NCI-H748 (cell line): ENCODE data around the gene TSPEAR.
"Not testable (repeated sequence)": the region's sequence is repeated elsewhere in the genome, so short reads cannot be mapped to it uniquely, and the experiment has no call there.

Experiments
- DNase-seq: peaks from one replicate; lab custom pipeline; 2025; ENCODE audit not compliant: unreplicated experiment; lab: John Stamatoyannopoulos, UW

The TSPEAR gene

DNA sequence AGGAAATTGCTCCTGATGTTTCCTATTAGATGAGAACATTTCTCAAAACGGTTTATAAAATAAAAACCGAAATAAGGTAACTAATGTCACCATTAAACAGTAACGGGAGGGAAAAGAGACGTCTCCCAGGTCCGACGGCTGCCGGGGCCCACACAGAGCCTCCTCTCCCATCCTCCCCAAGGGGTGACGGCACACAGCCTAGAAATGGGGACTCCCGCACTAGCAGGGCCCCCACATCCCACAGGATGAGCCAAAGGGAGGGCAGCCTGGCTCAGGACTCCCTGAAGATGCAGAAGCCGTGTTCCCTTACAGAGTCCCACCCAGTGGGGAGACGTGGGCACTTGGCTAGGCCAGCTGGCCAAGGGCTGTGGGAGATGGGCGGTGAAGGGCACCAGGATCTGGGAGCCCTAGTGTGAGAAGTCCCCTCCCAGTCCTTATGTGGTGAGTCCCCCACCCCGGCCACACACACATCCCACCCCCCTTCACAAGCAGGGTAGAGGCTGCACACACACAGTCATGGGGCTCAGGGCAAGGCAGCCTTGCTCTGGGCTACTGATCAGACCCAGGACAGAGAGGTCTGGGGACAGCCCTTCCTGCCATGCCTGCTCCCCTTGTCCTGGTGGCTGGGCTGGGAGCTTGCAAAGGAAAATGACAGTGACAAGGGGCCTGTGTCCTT, 156.0 kb downstream of the TSPEAR start:
- no peak for DNase-seq

DNA sequence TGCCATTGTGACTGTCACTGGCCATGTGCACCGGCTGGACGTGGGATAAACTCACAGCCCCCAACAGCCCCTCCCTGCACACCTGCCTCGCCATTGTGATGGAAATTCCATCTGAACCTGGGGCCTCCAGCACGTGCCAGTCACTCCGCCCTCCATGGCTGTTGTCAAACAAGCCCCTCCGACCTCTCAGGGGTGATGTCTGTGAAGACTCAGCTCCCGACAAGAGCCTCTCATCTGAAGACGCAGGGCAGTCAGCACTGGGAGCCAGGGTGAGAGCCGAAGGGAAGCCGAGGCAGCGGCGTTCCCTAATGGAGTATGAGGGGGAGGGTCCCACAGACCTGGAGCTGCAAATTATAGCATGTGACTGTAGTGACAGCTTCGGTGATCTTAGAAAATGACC, 158.7 kb downstream of the TSPEAR start:
- DNase-seq: peak; percentile 37

DNA sequence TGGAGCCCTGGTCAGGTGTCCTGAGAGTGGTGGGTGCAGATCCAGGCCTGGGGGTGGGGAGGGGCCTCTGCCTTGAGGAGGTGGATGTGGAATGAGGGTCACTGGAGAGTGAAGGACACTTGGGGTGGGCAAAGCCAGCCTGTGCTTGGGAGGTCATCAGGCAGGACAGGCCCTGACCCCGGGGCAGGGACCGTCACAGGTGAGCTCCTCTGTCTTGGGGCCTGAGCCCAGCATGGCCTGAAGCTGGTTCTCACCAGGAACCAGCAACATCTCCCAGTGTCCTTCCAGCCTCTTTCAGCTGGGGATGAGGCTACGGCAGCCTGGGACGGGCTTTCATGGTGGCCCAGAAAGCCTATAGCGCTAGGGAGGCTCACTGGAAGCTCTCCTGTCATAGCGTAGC, 159.2 kb downstream of the TSPEAR start:
- no peak for DNase-seq

DNA sequence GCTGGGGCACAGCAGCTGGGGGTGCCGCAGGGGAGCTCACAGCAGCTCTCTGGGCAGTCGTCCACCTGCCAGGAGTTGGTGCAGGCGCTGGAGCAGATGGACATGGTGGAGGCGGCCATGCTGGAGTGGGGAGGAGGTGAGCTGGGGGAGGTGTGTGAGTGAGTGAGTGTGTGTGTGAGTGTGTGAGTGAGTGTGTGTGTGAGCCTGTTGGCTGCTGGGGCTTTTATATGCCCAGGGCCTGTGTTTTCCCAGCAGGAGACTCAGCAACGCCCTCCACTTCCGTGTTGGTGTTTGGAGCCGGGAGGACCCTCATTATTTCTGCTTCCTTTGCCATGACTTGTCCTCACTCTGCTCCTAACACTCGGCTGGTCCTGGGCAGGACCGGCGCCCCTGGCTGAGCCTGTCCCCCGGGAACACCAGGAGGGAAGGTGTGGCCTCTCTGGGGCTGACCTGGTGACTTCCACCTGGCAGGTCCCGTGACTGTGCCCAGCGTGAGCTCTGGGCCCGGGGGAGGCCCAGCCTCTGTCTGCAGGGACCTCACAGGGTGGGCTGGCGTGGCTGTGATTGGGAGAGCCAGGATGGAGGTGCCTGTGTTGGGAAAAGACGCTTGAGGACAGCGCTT, 159.9 kb downstream of the TSPEAR start, which contains the start of gene KRTAP10-2:
Gene KRTAP10-2, minus strand, starts transcription at position 166 of the 622 bp plus-strand sequence. Its CDS starts 47 bp downstream, at position 119.
- peak; percentile 5 for DNase-seq

DNA sequence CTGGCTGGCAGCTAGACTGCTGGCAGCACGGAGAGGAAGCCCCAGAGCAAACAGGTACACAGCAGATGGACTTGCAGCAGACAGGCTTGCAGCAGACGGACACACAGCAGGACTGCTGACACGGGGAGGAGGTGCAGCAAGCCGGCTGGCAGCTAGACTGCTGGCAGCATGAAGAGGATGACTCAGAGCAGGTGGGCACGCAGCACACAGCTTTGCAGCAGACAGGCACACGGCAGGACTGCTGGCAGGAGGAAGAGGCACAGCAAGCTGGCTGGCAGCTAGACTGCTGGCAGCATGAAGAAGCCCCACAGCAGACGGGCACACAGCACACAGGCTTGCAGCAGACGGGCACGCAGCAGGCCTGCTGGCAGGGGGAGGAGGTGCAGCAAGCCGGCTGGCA, 160.6 kb downstream of the TSPEAR start:
- DNase-seq: no peak

DNA sequence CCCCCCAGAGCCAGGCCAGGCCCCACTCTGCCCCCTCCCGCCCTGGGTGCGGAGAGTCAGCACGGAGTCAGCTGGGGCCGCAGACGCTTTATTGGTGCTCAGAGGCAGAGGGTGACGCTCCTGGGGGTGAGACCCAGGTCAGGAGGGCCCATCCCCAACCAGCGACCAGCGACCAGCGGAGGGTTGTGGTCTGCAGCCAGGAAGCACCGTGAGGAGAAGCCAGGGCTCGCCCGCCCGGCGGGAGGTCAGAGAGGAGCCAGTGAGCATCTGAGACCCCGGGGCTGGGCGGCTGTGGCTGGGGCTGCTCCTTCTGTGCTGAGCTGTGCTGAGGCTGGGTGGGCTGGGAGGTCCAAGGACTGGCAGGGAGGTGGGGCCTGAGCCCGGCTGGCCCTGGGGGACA, 161.1 kb downstream of the TSPEAR start:
- not testable (repeated sequence) for DNase-seq

DNA sequence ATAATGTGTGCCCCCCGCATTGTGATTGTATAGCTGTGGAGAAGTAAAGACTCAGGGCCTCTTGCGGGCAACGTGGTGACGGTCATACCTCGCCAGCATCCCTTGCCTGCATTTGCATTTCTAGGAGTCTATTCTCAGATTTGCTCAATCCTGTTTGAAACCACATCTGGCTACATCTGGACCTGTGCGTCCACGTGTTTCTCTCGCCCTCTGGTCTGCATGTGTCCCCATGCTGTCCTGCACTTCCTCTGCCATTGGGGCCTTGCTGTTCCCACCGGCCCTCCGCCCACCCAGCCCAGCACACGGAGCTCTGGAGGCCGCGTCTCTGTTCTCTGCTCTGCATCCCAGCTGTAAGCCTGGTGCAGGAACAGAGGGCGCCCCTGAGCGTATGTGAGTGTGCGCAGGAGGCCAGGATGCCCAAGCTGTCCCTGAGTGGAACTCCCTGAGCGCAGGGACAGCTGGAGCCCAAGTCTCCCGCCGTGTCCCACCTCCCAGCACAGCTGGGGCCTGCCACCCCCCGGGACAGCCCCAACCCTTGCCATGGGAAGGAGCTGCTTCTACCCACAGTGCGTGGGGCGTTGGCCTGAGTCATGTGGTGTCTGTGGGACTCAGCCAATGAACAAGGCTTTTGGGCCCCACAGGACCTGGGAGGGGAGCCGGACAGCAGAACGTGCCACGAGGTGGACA, 161.7 kb downstream of the TSPEAR start:
- no peak for DNase-seq

DNA sequence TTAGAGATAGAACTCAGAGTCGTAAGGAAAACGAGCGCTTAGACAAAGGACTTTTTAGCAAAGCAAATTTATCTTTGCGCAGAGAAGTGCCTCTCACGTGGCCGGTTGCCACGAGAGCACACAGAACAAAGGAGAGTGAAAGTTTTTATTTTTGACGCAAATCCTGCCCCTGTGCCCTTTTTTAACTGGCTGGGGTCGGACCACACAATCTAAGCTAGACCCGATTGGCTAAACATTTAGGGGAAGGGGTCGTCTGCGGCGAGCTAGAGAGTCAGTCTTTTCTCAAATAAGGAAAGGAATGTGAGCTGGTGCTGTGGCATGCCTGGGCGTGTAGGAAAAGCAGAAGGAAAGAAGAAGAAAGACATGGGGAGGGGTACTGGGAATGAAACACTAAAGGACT, 162.4 kb downstream of the TSPEAR start:
- DNase-seq: no peak

DNA sequence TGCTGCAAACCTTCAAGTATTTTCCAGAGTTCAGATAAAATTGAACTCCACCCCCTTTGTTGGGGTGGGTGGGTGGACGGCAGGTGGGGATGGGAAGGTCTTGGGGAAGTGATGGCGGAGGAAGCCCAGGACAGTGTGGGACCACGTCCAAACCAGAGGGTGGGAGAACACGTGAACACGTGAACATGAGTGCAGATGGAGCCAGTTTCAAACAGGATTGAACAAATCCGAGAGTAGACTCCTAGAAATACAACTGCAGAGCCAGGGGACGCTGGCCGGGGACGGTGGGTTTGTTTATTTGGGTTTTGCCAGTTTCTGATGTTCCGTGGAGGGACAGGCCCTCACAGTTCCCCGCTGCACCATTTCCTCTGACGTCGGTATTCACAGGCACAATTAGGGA, 163.0 kb downstream of the TSPEAR start:
- DNase-seq: no peak

DNA sequence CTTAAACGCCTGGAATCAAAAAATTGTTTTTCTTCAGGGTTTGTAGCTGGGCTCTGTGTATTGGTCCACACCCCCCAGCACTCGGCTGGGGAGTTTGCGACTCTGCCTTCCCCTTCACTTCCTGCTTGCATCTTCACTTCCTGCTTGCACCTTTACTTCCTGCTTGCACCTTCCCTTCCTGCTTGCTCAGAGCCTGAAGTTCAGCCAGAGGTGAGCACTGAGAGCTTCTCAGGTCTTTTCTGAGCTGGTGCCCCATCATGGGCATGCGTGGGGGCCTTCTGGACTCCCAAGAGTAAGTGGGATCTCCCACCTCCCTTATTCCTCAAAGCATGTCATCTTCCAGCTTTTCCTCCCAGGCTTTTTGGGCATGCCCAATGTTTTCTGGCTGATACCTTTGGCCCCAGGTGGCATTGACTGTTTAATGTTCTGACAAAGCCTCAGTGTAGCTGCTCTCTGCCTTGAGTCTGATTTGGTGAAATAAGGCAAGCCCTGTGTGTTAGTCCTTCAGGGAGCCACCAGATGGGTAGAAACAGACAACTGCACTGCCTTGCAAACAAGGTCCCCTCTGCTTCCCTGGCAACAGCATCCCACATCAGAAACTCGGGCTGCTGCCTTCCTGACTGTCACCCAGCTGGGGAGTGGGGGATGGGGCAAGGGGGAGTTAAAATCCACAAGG, 163.6 kb downstream of the TSPEAR start:
- DNase-seq: peak; percentile 35

DNA sequence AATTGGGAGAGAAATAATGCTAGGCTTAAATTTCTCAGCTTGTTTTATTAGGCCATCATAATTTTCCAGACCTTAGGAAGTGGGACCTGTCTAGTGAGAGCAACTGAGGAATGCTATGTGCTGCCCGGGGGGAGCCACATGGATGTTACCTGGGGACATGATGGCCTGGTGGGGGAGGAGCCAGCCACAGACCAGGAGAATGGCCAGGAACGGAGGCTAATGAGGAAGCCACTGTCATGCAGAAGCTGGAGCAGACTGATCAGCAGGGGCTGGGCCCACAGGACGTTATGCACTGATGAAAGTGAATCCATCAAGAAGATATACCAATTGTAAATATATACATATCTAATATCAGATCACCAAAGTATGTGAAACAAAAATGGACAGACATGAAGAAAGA, 166.8 kb downstream of the TSPEAR start:
- no peak for DNase-seq

DNA sequence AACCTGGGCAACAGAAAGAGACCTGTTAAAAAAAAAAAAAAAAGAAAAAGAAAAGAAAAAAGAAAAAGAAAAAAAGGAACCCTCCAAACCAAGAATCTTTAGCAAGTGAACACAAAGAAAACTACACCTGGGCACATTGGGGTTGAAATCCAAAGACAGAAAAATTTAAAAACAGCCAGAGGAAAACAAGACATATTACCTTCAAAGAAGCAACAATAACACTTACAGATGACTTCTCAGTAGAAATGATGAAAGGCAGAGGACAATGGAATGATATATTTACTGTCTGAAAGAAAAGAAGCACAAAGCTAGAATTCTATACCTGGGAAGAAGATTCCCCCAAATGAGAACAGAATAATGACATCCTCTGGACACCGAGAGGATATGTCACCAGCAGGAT, 168.7 kb downstream of the TSPEAR start:
- DNase-seq: no peak

DNA sequence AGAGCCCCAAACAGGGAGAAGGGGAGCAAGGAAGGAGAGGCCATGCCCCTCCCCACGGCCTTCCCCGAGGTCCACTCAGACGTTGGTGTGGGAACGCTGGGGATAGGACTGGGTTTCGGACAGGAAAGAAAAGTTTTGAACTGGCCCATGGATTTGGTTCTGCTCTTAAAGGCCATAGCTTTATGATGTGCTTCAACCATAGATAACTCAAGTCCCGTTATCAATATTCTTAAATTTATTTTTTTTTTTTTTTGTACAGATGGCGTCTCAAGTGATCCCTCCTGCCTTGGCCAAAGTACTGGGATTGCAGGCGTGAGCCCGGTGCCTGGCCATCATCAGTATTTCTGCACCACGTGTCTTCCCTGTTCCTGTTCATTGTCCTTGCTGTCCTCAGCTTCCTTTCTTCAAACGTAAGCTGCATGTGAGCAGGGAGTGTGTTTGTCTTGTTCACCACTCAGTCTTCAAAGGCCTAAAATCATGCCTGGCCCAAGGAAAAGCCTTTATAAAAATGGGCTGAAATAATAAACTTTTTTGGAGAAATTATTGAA, 170.6 kb downstream of the TSPEAR start:
- DNase-seq: no peak

DNA sequence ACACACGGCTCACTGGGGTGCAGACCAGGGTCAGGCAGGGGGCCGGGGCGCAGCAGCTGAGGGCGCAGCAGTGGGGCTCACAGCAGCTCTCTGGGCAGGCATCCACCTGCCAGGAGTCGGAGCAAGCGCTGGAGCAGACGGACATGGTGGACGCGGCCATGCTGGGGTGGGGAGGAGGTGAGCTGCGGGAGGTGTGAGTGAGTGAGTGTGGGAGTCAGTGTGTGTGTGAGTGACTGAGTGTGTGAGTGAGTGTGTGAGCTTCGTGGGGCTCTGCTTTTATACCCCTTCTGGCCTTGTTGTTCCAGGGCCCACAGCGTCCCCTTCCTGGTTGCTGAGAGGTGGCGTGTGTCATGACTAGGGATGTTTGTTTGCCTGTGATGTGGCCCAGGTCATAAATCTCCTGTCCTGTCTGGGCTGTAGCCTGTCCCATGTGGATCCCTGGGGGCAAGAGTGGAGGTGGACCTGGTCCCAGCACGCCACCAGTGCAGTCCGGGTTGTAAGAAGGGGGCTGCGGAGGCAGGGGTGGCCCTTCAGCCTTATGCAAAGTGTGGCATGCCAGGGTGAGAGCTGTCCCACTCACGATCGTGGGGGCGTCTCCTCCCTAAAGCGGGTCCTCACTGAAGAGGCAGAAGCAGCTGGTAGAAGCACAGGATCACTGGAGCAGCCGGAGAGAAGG, 171.2 kb downstream of the TSPEAR start, which contains the start of gene KRTAP10-1:
Gene KRTAP10-1, minus strand, starts transcription at position 205 of the 676 bp plus-strand sequence. Its CDS starts 45 bp downstream, at position 160.
- DNase-seq: no peak

DNA sequence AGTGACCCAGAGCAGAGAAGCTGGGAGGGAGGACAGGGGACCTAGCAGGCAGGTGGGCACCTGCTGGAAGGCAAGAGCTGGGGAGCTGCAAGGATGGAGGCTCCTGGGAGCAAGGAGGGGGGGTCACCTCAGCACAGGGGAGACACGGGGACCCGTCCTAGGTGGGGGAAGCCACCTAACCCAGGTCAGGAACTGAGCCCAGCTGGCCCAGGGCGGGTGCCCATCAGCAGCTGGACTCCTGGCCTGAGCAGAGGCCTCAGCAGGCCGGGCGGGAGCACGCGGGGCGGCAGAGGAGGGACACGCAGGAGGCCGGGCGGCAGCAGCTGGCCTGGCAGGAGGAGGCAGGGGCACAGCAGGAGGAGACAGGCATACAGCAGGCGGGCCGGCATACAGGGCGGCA, 172.3 kb downstream of the TSPEAR start:
- DNase-seq: no peak

DNA sequence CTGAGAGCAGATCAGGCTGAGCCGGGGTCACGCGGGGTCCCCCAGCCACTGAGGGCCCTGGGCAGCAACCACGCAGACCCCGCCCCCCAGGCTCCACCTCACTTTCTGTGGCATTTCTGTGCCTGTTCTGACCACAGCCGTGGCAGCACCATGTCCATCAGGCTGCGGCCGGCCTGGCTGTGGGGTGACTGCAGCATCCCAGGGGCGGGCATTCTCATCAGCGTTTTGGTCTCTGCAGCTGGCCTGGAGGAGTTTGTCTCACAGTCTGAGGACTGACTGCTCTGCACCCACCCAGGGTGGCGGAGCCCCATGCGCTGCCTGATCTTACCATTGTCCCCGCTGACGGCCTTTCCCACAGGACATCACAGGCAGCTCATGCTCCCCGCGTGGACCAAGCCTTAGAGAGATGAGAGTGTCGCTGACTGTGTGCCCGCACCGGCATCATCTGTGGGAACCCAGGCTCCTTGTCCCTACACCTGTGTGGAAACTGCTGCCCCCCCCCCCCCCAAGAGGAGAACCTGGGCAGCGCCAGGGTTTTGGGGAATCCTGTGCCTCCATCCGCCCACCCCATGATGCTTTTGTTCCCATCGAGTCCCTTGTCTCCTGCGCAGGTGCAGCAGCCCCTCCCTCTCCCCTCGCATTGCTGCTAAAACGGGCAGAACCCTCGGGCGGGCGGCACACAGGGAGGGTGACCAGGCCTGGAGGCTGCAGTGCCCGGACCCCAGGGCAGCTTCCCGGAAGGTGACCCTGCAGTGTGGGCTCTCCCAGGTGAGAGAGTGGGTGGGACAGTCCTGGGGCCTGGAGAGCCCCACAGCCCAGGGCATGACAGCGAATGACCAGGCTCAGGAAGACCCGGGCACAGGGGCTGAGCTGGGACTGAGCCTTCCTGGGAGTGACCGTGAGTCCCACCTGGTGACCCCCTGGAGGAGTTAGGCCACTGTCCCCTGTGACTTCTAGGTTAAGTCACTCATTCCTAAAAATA, 173.2 kb downstream of the TSPEAR start:
- no peak for DNase-seq

DNA sequence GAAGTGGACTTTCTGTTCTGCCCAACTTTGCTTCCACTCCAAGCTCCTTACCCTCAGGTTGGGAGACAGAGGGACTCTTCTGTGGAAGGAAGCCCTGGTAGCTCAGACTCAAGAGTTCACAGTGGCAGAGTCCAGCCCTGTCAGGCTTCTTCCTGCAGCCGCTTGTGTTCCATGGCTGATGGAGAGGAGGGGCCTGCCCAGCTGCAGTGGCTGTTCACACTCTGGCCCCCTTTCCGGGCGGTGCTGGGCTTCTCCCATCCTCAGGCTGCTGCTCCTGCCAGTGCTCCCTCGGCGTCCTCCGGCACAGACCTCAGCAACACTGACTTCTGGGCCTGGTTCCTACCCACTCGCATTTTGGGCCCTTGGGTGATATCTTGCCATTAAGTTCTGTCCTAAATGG, 175.4 kb downstream of the TSPEAR start:
- DNase-seq: no peak

DNA sequence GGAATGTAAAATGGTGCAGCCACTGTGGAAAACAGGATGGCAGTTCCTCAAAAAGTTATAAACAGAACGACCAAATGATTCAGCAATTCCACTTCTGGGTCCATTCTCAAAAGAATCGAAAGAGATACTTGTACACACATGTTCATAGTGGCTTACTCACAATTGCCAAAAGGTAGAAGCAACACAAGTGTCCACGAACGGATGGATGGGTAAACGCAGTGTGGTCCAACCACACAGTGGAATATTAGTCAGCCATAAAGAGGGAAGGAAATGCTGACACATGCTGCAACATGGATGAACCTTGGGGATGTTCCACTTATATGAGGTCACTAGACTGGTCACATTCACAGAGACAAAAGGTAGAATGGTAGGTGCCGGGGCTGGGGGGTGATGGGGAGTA, 176.7 kb downstream of the TSPEAR start:
- no peak for DNase-seq

DNA sequence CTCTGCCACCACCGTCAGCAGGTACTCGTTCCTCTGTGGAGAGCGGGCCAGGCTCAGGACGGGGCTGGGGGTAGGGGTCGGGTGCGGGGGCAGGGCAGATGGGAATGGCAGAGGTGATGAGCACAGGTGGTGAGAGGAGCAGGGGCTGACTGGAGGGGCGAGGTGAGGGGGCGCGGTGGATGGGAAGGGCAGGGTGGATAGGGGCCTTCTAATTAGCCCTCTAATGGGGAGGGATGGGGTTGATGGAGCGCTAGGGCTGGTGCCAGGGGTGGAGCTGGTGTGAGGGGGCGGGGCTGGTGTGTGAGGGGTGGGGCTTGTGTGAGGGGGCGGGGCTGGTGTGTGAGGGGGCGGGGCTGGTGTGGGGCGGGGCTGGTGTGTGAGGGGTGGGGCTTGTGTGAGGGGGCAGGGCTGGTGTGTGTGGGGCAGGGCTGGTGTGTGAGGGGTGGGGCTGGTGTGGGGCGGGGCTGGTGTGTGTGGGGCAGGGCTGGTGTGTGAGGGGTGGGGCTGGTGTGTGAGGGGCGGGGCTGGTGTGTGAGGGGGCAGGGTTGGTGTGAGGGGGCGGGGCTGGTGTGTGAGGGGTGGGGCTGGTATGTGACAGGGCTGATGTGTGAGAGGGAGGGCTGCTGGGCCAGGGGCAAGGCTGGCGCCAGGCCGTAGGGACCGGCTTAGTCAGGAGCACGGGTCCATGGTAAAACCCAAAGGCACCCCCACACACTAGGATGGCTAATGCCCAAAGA, 177.3 kb downstream of the TSPEAR start:
- DNase-seq: no peak
